Peyer's patch (tissue), 4 donors: ENCODE measurements around the gene TAS2R16. TPM values are rescaled to one million over a fixed set of nuclear protein-coding genes. Genes with fewer than 3 reads are reported as not detected.

Experiments
- DNase-seq, 3 donors: peaks; one replicate each; pipeline ENCODE4 v3.0.0-alpha.2; 2017 to 2019
- H3K27ac ChIP-seq, 4 donors: fragments of 200-600 bp; sonication (generic); one replicate each; pipeline ENCODE4 v1.5.1; 2016 to 2019
- H3K27me3 ChIP-seq, 2 donors: fragments of 200-600 bp; sonication (generic); one replicate each; pipeline ENCODE4 v1.5.1; 2019
- H3K36me3 ChIP-seq, 3 donors: fragments of 200-600 bp; sonication (generic); one replicate each; pipeline ENCODE4 v1.5.1; 2016 to 2019
- H3K4me1 ChIP-seq, 4 donors: fragments of 200-600 bp; sonication (generic); one replicate each; pipeline ENCODE4 v1.5.1; 2016 to 2019
- H3K4me3 ChIP-seq, 4 donors: fragments of 200-600 bp; sonication (generic); 1 replicate in 3 of 4; 2 replicates in 1 of 4; pipeline ENCODE4 v1.5.1; 2016 to 2019; ENCODE audit warnings: mild to moderate bottlenecking in 1 of 4
- H3K9me3 ChIP-seq, 4 donors: fragments of 200-600 bp; sonication (generic); one replicate each; pipeline ENCODE4 v1.5.1; 2016 to 2019; ENCODE audit warnings: mild to moderate bottlenecking in 1 of 4
- POLR2A ChIP-seq, 2 donors: fragments of 450-650 bp; IDR thresholded peaks; one replicate each; pipeline ENCODE4 v1.5.1; 2017; ENCODE audit warnings: antibody characterized with exemption in 2 of 2, mild to moderate bottlenecking in 2 of 2, moderate library complexity in 2 of 2
- total RNA-seq, 4 donors: library from RNA; depleted of rRNA; stranded (reverse); fragments of >200 nt; gene quantifications; one replicate each; pipeline ENCODE4 v1.1.0, GENCODE V29; 2016
- TF ChIP-seq, protein P1 (sequence below), 6 experiments: fragments of 450-650 bp in 4 of 6; fragments of 200-600 bp in 2 of 6; sonication (generic) in 1 of 6; IDR thresholded peaks; one replicate each; pipeline ENCODE4 v1.5.1; 2017 to 2019; ENCODE audit warnings: antibody characterized with exemption in 6 of 6, mild to moderate bottlenecking in 3 of 6, moderate library complexity in 1 of 6

Gene TAS2R16
- total RNA-seq, 4 donors from 2014 or later, result not detected

DNA sequence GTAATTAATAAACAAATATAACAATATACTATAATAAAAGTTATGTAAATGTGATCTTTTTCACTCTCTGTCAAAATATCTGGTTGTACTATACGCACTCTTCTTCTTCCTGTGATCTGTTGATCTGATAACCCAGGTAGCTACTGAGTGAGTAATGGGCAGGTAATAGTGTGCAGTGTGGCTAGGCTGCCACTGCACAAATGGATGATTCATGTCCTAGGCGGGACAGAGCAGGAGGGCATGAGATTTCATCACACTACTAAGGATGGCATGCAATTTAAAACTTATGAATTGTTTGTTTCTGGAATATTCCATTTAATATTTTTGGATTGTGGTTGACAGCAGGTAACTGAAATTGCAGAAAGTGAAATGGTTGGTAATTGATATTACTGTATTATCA is 44.5 kb downstream of the TAS2R16 start:
- H3K4me3 ChIP-seq, result no peak overlapping the region
- no peaks in the 10 kb centered on the region for H3K27me3 ChIP-seq
- no peaks in the 10 kb centered on the region for H3K9me3 ChIP-seq
- no peaks in the 10 kb centered on the region for H3K36me3 ChIP-seq
- TF ChIP-seq, protein P1, sequence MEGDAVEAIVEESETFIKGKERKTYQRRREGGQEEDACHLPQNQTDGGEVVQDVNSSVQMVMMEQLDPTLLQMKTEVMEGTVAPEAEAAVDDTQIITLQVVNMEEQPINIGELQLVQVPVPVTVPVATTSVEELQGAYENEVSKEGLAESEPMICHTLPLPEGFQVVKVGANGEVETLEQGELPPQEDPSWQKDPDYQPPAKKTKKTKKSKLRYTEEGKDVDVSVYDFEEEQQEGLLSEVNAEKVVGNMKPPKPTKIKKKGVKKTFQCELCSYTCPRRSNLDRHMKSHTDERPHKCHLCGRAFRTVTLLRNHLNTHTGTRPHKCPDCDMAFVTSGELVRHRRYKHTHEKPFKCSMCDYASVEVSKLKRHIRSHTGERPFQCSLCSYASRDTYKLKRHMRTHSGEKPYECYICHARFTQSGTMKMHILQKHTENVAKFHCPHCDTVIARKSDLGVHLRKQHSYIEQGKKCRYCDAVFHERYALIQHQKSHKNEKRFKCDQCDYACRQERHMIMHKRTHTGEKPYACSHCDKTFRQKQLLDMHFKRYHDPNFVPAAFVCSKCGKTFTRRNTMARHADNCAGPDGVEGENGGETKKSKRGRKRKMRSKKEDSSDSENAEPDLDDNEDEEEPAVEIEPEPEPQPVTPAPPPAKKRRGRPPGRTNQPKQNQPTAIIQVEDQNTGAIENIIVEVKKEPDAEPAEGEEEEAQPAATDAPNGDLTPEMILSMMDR (IDR thresholded peaks at IDR 0.05), result no peak
- DNase-seq, result no peak
- H3K27ac ChIP-seq, result no peak overlapping the region
- no peaks in the 10 kb centered on the region for H3K4me1 ChIP-seq

DNA sequence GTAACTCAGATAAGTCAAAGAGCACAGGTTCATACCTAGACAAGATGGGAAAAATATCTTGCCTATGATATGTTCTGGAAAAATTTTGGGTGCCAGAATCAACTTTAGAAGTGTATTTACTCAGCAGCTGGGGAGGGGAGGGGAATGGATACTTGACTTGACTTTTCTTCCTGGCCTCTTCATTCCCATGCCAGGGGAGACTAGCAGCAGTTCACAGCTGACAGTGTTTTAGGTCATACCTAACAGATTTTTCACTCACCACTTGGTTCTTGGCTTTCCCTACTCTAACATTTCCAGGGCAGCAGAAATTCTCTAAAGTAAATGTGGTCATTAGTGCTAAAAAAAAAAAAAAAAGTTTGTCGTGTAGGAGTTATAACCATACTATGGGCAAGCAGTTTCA is 46.3 kb downstream of the TAS2R16 start:
- no peaks in the 10 kb centered on the region for H3K36me3 ChIP-seq
- DNase-seq, result no peak
- no peak overlapping the region for H3K27ac ChIP-seq
- H3K4me1 ChIP-seq, result no peaks in the 10 kb centered on the region
- H3K4me3 ChIP-seq, result no peak overlapping the region
- H3K27me3 ChIP-seq, result no peaks in the 10 kb centered on the region
- TF ChIP-seq POLR2A (IDR thresholded peaks at IDR 0.05), result no peak
- no peaks in the 10 kb centered on the region for H3K9me3 ChIP-seq

Other genes starting within 250 kb of the TAS2R16 start
- gene CADPS2, start 109.2 kb downstream of the TAS2R16 start, total RNA-seq, result 10 to 100 TPM; 11.4 to 21.5 (median 16.5) TPM
- 10 to 100 TPM in 3 of 4 donors, not detected in 1; 26.2 to 93.2 (median 33.8) TPM for gene SLC13A1, start 204.3 kb upstream of the TAS2R16 start, total RNA-seq